Measurements from ENCODE around the gene RAB5IF. TPM values are rescaled to one million over a fixed set of nuclear protein-coding genes. Genes with fewer than 3 reads are reported as not detected.

Gene RAB5IF
- total RNA-seq, 6 donors from 2014 or later: 57.6 to 124 (median 80.3) TPM

GRCh38 chr20:36573103-36573797 is 32.3 kb upstream of the RAB5IF start, which contains the start of gene TGIF2:
Gene TGIF2 (plus strand): TSS chr20:36573597. CDS start chr20:36578775, 5,178 bp downstream.
- 0 to 2% methylated on average over 1 to 36 of the region's 80 CpGs for WGBS, 2 donors
- Histone ChIP-seq H3K9me3 (no peaks in the 10 kb centered on the region), H3K36me3 (no peaks in the 10 kb centered on the region), H3K4me1 (peaks cover 19 to 37% (median 23%) of the 10 kb centered on the region in 4 donors), H3K27me3 (no peaks in the 10 kb centered on the region), H3K27ac (peak within 1 kb of the TSS; percentile 88 to 93 (median 90)), H3K4me3 (peak within 1 kb of the TSS; percentile 61 to 90 (median 80))
- TF ChIP-seq CTCF (IDR thresholded peaks at IDR 0.05) (no peak), POLR2AphosphoS5 (IDR thresholded peaks at IDR 0.05) (peak; percentile 28 to 62), POLR2A (IDR thresholded peaks at IDR 0.05) (peak in 3 of 4 donors; percentile 44 to 75 (median 46)), EP300 (IDR thresholded peaks at IDR 0.05) (no peak)
- DNase-seq (peak; percentile 91 to 96), ATAC-seq (ENCODE audit: low FRiP score in 2 of 2) (peak; percentile 87 to 92)

- Histone ChIP-seq H3K9me3 (no peaks in the 10 kb centered on the region), H3K27ac (peak overlapping the region; percentile 88 to 93 (median 90)), H3K4me1 (peaks cover 19 to 37% (median 23%) of the 10 kb centered on the region in 4 donors), H3K4me3 (peak overlapping the region; percentile 61 to 90 (median 80)), H3K36me3 (peaks cover 0 to 3% (median 1%) of the 10 kb centered on the region in 4 donors), H3K27me3 (no peaks in the 10 kb centered on the region)
- ATAC-seq (ENCODE audit: low FRiP score in 2 of 2): peak in 1 of 2 donors; percentile 58
- DNase-seq: peak; percentile 51 to 91
- WGBS, 2 donors: 0% methylated on average over 2 of the region's 53 CpGs; no CpG with 5 or more reads in 1 of the 2 donors
- TF ChIP-seq EP300 (IDR thresholded peaks at IDR 0.05): no peak
- TF ChIP-seq POLR2A (IDR thresholded peaks at IDR 0.05): peak in 1 of 4 donors; percentile 1
Measured at GRCh38 chr20:36573798-36574365, 31.7 kb upstream of the RAB5IF start.

GRCh38 chr20:36574366-36575135 is 31.0 kb upstream of the RAB5IF start:
- Histone ChIP-seq H3K27ac (peak overlapping the region; percentile 88 to 93 (median 90)), H3K4me3 (peak overlapping the region; percentile 61 to 90 (median 80)), H3K36me3 (peaks cover 0 to 9% (median 7%) of the 10 kb centered on the region in 4 donors), H3K9me3 (no peaks in the 10 kb centered on the region), H3K4me1 (peaks cover 19 to 37% (median 23%) of the 10 kb centered on the region in 4 donors), H3K27me3 (no peaks in the 10 kb centered on the region)
- DNase-seq (peak; percentile 49 to 91), ATAC-seq (ENCODE audit: low FRiP score in 2 of 2) (peak; percentile 24 to 58)
- peak in 1 of 4 donors; percentile 59 for TF ChIP-seq POLR2A (IDR thresholded peaks at IDR 0.05)
- peak in 1 of 6 experiments; percentile 21 for TF ChIP-seq CTCF (IDR thresholded peaks at IDR 0.05)
- TF ChIP-seq POLR2AphosphoS5 (IDR thresholded peaks at IDR 0.05): peak in 1 of 2 donors; percentile 21
- TF ChIP-seq EP300 (IDR thresholded peaks at IDR 0.05): no peak
- WGBS, 2 donors: 0 to 1% methylated on average over 21 to 54 of the region's 69 CpGs

GRCh38 chr20:36576081-36576445 is 29.5 kb upstream of the RAB5IF start:
- peak overlapping the region in 2 of 4 donors; percentile 90 to 91 for H3K27ac ChIP-seq
- H3K9me3 ChIP-seq: no peaks in the 10 kb centered on the region
- no peak for DNase-seq
- H3K27me3 ChIP-seq: no peaks in the 10 kb centered on the region
- TF ChIP-seq EP300 (IDR thresholded peaks at IDR 0.05) (no peak), POLR2AphosphoS5 (IDR thresholded peaks at IDR 0.05) (no peak), CTCF (IDR thresholded peaks at IDR 0.05) (no peak), POLR2A (IDR thresholded peaks at IDR 0.05) (no peak)
- H3K36me3 ChIP-seq: peaks cover 0 to 21% (median 19%) of the 10 kb centered on the region in 4 donors
- WGBS, 2 donors: 40 to 53% methylated on average over 1 of the region's 1 CpG
- no peak for ATAC-seq (ENCODE audit: low FRiP score in 2 of 2)
- no peak overlapping the region for H3K4me3 ChIP-seq
- H3K4me1 ChIP-seq: peaks cover 19 to 37% (median 23%) of the 10 kb centered on the region in 4 donors
